Colonic mucosa (tissue), 4 donors: ENCODE data around the gene AQP3. TPM values are rescaled to one million over a fixed set of nuclear protein-coding genes. Genes with fewer than 3 reads are reported as not detected.
"Not testable (repeated sequence)": the region's sequence is repeated elsewhere in the genome, so short reads cannot be mapped to it uniquely, and the experiment has no call there.

ENCODE experiments used
- DNase-seq: peaks from one replicate; pipeline ENCODE4 v3.0.0-alpha.2; 2020
- H3K27ac ChIP-seq: fragments of 200-600 bp; one replicate; pipeline ENCODE4 v1.8.0; 2021
- H3K27me3 ChIP-seq: fragments of 200-600 bp; one replicate; pipeline ENCODE4 v1.8.0; 2021
- H3K36me3 ChIP-seq: fragments of 200-600 bp; one replicate; pipeline ENCODE4 v1.8.0; 2021
- H3K4me1 ChIP-seq: fragments of 200-600 bp; one replicate; pipeline ENCODE4 v1.8.0; 2021; ENCODE audit warnings: mild to moderate bottlenecking
- H3K4me3 ChIP-seq: fragments of 200-600 bp; one replicate; pipeline ENCODE4 v1.8.0; 2021
- H3K9ac ChIP-seq, 2 donors: one replicate each; pipeline ENCODE4 v1.7.0; 2013; ENCODE audit warnings: control low read depth in 2 of 2, low read depth in 2 of 2, low read length in 2 of 2
- H3K9me3 ChIP-seq: fragments of 200-600 bp; one replicate; pipeline ENCODE4 v1.8.0; 2021
- intact Hi-C: fragments of 100-400 bp; cut with DNase I; formaldehyde crosslinking; loops from one replicate; pipeline ENCODE4 v1.14.1; 2022
- microRNA-seq: library from miRNA; unstranded; fragments of <30 nt; microRNA quantifications from one replicate; pipeline ENCODE4, GENCODE V29; 2019
- total RNA-seq, 2 donors: library from RNA; stranded (reverse); fragmentation: NEBNext Ultra II Directional in 1 of 2; extraction: Animal tissue kit (Norgen Biotek cat#: 25700) in 1 of 2; gene quantifications; one replicate each; pipeline ENCODE4 v1.2.1, GENCODE V29; 2021
- TF ChIP-seq, protein P1 (sequence below): fragments of 200-600 bp; IDR thresholded peaks from one replicate; pipeline ENCODE4 v1.8.0; 2022; ENCODE audit warnings: antibody characterized with exemption, mild to moderate bottlenecking
- donor health status: healthy.
- donor health status: DM: no; HTN: no; CAD: no.
- donor health status: DM: no; HTN: no; CAD: no.

AQP3 gene
- total RNA-seq, 2 donors from 2014 or later = 7.2 to 13.3 TPM

GRCh38 chr9:33393581-33393980 is 53.8 kb downstream of the AQP3 start:
- no peak for DNase-seq
- no peak overlapping the region for H3K27ac ChIP-seq
- intact Hi-C loops = no loop called here

GRCh38 chr9:33392591-33393021 is 54.8 kb downstream of the AQP3 start:
- H3K9ac ChIP-seq, H3K4me3 ChIP-seq, H3K4me1 ChIP-seq, H3K9me3 ChIP-seq, H3K36me3 ChIP-seq, H3K27me3 ChIP-seq, intact Hi-C loops, H3K27ac ChIP-seq: not testable (repeated sequence)
- peak; percentile 58 for DNase-seq

More at GRCh38 chr9:33393581-33393980, 53.8 kb downstream of the AQP3 start:
- H3K9ac ChIP-seq = no peak overlapping the region
- H3K27me3 ChIP-seq = no peaks in the 10 kb centered on the region
- H3K4me3 ChIP-seq = no peak overlapping the region
- TF ChIP-seq, protein P1, sequence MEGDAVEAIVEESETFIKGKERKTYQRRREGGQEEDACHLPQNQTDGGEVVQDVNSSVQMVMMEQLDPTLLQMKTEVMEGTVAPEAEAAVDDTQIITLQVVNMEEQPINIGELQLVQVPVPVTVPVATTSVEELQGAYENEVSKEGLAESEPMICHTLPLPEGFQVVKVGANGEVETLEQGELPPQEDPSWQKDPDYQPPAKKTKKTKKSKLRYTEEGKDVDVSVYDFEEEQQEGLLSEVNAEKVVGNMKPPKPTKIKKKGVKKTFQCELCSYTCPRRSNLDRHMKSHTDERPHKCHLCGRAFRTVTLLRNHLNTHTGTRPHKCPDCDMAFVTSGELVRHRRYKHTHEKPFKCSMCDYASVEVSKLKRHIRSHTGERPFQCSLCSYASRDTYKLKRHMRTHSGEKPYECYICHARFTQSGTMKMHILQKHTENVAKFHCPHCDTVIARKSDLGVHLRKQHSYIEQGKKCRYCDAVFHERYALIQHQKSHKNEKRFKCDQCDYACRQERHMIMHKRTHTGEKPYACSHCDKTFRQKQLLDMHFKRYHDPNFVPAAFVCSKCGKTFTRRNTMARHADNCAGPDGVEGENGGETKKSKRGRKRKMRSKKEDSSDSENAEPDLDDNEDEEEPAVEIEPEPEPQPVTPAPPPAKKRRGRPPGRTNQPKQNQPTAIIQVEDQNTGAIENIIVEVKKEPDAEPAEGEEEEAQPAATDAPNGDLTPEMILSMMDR = no peak
- H3K4me1 ChIP-seq = no peaks in the 10 kb centered on the region
- no peaks in the 10 kb centered on the region for H3K9me3 ChIP-seq
- no peaks in the 10 kb centered on the region for H3K36me3 ChIP-seq

Small RNAs within 50 kb of the gene (microRNA-seq; reads per million reads assigned to microRNA genes)
- not detected for gene MIR6851

Other genes with a start within 250 kb of the AQP3 start
- 100 to 1,000 TPM; 212 to 214 TPM for gene SPINK4, start 207.4 kb downstream of the AQP3 start, total RNA-seq
- 100 to 1,000 TPM; 117 to 122 TPM for gene BAG1, start 182.9 kb downstream of the AQP3 start, total RNA-seq
- gene CHMP5, start 182.5 kb downstream of the AQP3 start, total RNA-seq = 10 to 100 TPM; 60.3 to 97.0 TPM
- gene NFX1, start 157.1 kb downstream of the AQP3 start, total RNA-seq = 10 to 100 TPM; 27.6 to 31.3 TPM
- gene AQP7, start 45.0 kb downstream of the AQP3 start, total RNA-seq = 10 to 100 TPM in 1 of 2 donors, 1 to 10 TPM in 1; 7.4 to 12.5 TPM
- 10 to 100 TPM; 11.5 to 29.3 TPM for gene NOL6, start 26.3 kb upstream of the AQP3 start, total RNA-seq
- under 1 TPM in 1 of 2 donors, not detected in 1; 0.57 TPM for gene ANKRD18B, start 76.7 kb upstream of the AQP3 start, total RNA-seq